ENCODE measurements around the gene COX8A. TPM values are rescaled to one million over a fixed set of nuclear protein-coding genes. Genes with fewer than 3 reads are reported as not detected.

Gene COX8A
- total and polyA plus RNA-seq, 9 of the 15 experiments (the other 6 are each of a cell fraction or from before 2014, with no cell fraction given) = 274 to 1,206 (median 526) TPM

- TF ChIP-seq, protein P1, sequence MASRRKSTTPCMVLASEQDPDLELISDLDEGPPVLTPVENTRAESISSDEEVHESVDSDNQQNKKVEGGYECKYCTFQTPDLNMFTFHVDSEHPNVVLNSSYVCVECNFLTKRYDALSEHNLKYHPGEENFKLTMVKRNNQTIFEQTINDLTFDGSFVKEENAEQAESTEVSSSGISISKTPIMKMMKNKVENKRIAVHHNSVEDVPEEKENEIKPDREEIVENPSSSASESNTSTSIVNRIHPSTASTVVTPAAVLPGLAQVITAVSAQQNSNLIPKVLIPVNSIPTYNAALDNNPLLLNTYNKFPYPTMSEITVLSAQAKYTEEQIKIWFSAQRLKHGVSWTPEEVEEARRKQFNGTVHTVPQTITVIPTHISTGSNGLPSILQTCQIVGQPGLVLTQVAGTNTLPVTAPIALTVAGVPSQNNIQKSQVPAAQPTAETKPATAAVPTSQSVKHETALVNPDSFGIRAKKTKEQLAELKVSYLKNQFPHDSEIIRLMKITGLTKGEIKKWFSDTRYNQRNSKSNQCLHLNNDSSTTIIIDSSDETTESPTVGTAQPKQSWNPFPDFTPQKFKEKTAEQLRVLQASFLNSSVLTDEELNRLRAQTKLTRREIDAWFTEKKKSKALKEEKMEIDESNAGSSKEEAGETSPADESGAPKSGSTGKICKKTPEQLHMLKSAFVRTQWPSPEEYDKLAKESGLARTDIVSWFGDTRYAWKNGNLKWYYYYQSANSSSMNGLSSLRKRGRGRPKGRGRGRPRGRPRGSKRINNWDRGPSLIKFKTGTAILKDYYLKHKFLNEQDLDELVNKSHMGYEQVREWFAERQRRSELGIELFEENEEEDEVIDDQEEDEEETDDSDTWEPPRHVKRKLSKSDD (conservative IDR thresholded peaks at IDR 0.05; ENCODE audit: low read length) = no peak
- TF ChIP-seq ZBTB40 (IDR thresholded peaks at IDR 0.05) (no peak), ZBTB40 (CRISPR knock-in tag; IDR thresholded peaks at IDR 0.05) (no peak), E2F6 (IDR thresholded peaks at IDR 0.05; ENCODE audit: borderline replicate concordance in 1 of 2, extremely low read depth in 1 of 2, insufficient read depth in 1 of 2, insufficient read length in 1 of 2, low read depth in 1 of 2, low read length in 1 of 2, poor library complexity in 1 of 2, severe bottlenecking in 1 of 2) (peak in 1 of 2 experiments; percentile 32), CBX1 (IDR thresholded peaks at IDR 0.05; ENCODE audit: low read depth) (no peak), GABPB2 (CRISPR knock-in tag; conservative IDR thresholded peaks at IDR 0.05) (no peak), RUNX1 (IDR thresholded peaks at IDR 0.05; ENCODE audit: low read depth) (no peak), BCL6 (CRISPR knock-in tag; IDR thresholded peaks at IDR 0.05) (no peak), ETS2 (tag; IDR thresholded peaks at IDR 0.05; ENCODE audit: borderline replicate concordance, poor library complexity, severe bottlenecking) (no peak)
- TF ChIP-seq, protein P2, sequence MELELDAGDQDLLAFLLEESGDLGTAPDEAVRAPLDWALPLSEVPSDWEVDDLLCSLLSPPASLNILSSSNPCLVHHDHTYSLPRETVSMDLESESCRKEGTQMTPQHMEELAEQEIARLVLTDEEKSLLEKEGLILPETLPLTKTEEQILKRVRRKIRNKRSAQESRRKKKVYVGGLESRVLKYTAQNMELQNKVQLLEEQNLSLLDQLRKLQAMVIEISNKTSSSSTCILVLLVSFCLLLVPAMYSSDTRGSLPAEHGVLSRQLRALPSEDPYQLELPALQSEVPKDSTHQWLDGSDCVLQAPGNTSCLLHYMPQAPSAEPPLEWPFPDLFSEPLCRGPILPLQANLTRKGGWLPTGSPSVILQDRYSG (tag; conservative IDR thresholded peaks at IDR 0.05; ENCODE audit: low read depth) = 0 out of 2 replicates have a peak, but pooled peaks have one; percentile 25
- TF ChIP-seq, protein P3, sequence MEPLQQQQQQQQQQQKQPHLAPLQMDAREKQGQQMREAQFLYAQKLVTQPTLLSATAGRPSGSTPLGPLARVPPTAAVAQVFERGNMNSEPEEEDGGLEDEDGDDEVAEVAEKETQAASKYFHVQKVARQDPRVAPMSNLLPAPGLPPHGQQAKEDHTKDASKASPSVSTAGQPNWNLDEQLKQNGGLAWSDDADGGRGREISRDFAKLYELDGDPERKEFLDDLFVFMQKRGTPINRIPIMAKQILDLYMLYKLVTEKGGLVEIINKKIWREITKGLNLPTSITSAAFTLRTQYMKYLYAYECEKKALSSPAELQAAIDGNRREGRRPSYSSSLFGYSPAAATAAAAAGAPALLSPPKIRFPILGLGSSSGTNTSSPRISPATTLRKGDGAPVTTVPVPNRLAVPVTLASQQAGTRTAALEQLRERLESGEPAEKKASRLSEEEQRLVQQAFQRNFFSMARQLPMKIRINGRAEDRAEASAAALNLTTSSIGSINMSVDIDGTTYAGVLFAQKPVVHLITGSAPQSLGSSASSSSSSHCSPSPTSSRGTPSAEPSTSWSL (CRISPR knock-in tag; IDR thresholded peaks at IDR 0.05; ENCODE audit: borderline replicate concordance) = no peak
These were observed 29.4 kb upstream of the COX8A start (continued) for GRCh38 chr11:63944987-63945386.

Data from K562 (cell line).